Nephron (organoid): Measurements from ENCODE around the gene MIGA1.
A peak's percentile ranks its signal among the peaks of the same experiment; 100 is the strongest.

Source experiments
- H3K27ac Mint-ChIP-seq, 3 experiments: 2 replicates each; pipeline ENCODE4 v1.8.0; 2020; ENCODE audit warnings: mixed read lengths in 3 of 3, mild to moderate bottlenecking in 2 of 3, moderate library complexity in 1 of 3
- H3K27me3 Mint-ChIP-seq: 2 replicates; pipeline ENCODE4 v1.8.0; 2021; ENCODE audit warnings: low read depth, mild to moderate bottlenecking, moderate library complexity, mixed read lengths
- H3K36me3 Mint-ChIP-seq: 2 replicates; pipeline ENCODE4 v1.8.0; 2020; ENCODE audit warnings: low read depth, mixed read lengths
- H3K4me1 Mint-ChIP-seq: 2 replicates; pipeline ENCODE4 v1.8.0; 2020; ENCODE audit warnings: mixed read lengths
- H3K4me3 Mint-ChIP-seq, 3 experiments: 2 replicates each; pipeline ENCODE4 v1.8.0; 2020; ENCODE audit warnings: mild to moderate bottlenecking in 3 of 3, mixed read lengths in 3 of 3, moderate library complexity in 2 of 3
- H3K9me3 Mint-ChIP-seq: 2 replicates; pipeline ENCODE4 v1.8.0; 2020; ENCODE audit warnings: mixed read lengths
- CTCF ChIP-seq, 3 experiments: fragments of 200-600 bp; sonication (generic); IDR thresholded peaks; one replicate each; pipeline ENCODE4 v1.5.0; 2021; ENCODE audit warnings: antibody characterized with exemption in 3 of 3; ENCODE audit not compliant: unreplicated experiment in 3 of 3

The MIGA1 gene

GRCh38 chr1:77828098-77828497 is 48.6 kb downstream of the MIGA1 start:
- no peak for TF ChIP-seq CTCF (IDR thresholded peaks at IDR 0.05; ENCODE audit: unreplicated experiment in 3 of 3)
- no peak overlapping the region for H3K27ac Mint-ChIP-seq
- H3K4me1 Mint-ChIP-seq, result peaks cover 47% of the 10 kb centered on the region
- peaks cover 20% of the 10 kb centered on the region for H3K36me3 Mint-ChIP-seq
- H3K4me3 Mint-ChIP-seq, result no peak overlapping the region
- no peaks in the 10 kb centered on the region for H3K9me3 Mint-ChIP-seq
- no peaks in the 10 kb centered on the region for H3K27me3 Mint-ChIP-seq

- Mint-ChIP-seq H3K27ac (peak overlapping the region; percentile 3 to 85 (median 18)), H3K4me1 (peaks cover 64% of the 10 kb centered on the region), H3K9me3 (no peaks in the 10 kb centered on the region), H3K27me3 (no peaks in the 10 kb centered on the region), H3K36me3 (peaks cover 13% of the 10 kb centered on the region), H3K4me3 (peak overlapping the region in 1 of 3 experiments; percentile 8)
- no peak for TF ChIP-seq CTCF (IDR thresholded peaks at IDR 0.05; ENCODE audit: unreplicated experiment in 3 of 3)
Observed at GRCh38 chr1:77829851-77830250, 50.4 kb downstream of the MIGA1 start.

- peaks cover 15% of the 10 kb centered on the region for H3K36me3 Mint-ChIP-seq
- no peak for TF ChIP-seq CTCF (IDR thresholded peaks at IDR 0.05; ENCODE audit: unreplicated experiment in 3 of 3)
- no peaks in the 10 kb centered on the region for H3K9me3 Mint-ChIP-seq
Observed at GRCh38 chr1:77830946-77831345, 51.5 kb downstream of the MIGA1 start.

GRCh38 chr1:77831566-77831965 is 52.1 kb downstream of the MIGA1 start:
- Mint-ChIP-seq H3K27me3 (no peaks in the 10 kb centered on the region), H3K4me1 (peaks cover 69% of the 10 kb centered on the region)
- no peak for TF ChIP-seq CTCF (IDR thresholded peaks at IDR 0.05; ENCODE audit: unreplicated experiment in 3 of 3)

More at GRCh38 chr1:77830946-77831345, 51.5 kb downstream of the MIGA1 start:
- Mint-ChIP-seq H3K27me3 (no peaks in the 10 kb centered on the region), H3K4me1 (peaks cover 66% of the 10 kb centered on the region), H3K4me3 (peak overlapping the region in 2 of 3 experiments; percentile 5 to 31), H3K27ac (peak overlapping the region; percentile 59 to 85 (median 77))

GRCh38 chr1:77831976-77832711 is 52.7 kb downstream of the MIGA1 start:
- peaks cover 14% of the 10 kb centered on the region for H3K36me3 Mint-ChIP-seq
- H3K27ac Mint-ChIP-seq, result peak overlapping the region; percentile 72 to 85 (median 76)
- no peak for TF ChIP-seq CTCF (IDR thresholded peaks at IDR 0.05; ENCODE audit: unreplicated experiment in 3 of 3)
- no peaks in the 10 kb centered on the region for H3K9me3 Mint-ChIP-seq
- no peaks in the 10 kb centered on the region for H3K27me3 Mint-ChIP-seq
- peaks cover 66% of the 10 kb centered on the region for H3K4me1 Mint-ChIP-seq
- H3K4me3 Mint-ChIP-seq, result peak overlapping the region in 1 of 3 experiments; percentile 1

More at GRCh38 chr1:77831566-77831965, 52.1 kb downstream of the MIGA1 start:
- Mint-ChIP-seq H3K36me3 (peaks cover 17% of the 10 kb centered on the region), H3K4me3 (no peak overlapping the region), H3K27ac (peak overlapping the region; percentile 72 to 85 (median 76)), H3K9me3 (no peaks in the 10 kb centered on the region)

GRCh38 chr1:77832901-77833300 is 53.5 kb downstream of the MIGA1 start:
- peaks cover 8% of the 10 kb centered on the region for H3K36me3 Mint-ChIP-seq
- H3K27me3 Mint-ChIP-seq, result no peaks in the 10 kb centered on the region
- peak overlapping the region in 1 of 3 experiments; percentile 43 for H3K4me3 Mint-ChIP-seq
- no peak for TF ChIP-seq CTCF (IDR thresholded peaks at IDR 0.05; ENCODE audit: unreplicated experiment in 3 of 3)
- H3K4me1 Mint-ChIP-seq, result peaks cover 65% of the 10 kb centered on the region
- peak overlapping the region; percentile 72 to 85 (median 76) for H3K27ac Mint-ChIP-seq
- H3K9me3 Mint-ChIP-seq, result no peaks in the 10 kb centered on the region
